HG02610 (cell line): ENCODE measurements around the gene SOCS7.

Experiments
- ATAC-seq: cut with Tn5 transposase; IDR thresholded peaks from one replicate; pipeline ENCODE4 v1.9.1; 2021; ENCODE audit warnings: mild to moderate bottlenecking, moderate library complexity; ENCODE audit not compliant: unreplicated experiment

SOCS7 gene

DNA sequence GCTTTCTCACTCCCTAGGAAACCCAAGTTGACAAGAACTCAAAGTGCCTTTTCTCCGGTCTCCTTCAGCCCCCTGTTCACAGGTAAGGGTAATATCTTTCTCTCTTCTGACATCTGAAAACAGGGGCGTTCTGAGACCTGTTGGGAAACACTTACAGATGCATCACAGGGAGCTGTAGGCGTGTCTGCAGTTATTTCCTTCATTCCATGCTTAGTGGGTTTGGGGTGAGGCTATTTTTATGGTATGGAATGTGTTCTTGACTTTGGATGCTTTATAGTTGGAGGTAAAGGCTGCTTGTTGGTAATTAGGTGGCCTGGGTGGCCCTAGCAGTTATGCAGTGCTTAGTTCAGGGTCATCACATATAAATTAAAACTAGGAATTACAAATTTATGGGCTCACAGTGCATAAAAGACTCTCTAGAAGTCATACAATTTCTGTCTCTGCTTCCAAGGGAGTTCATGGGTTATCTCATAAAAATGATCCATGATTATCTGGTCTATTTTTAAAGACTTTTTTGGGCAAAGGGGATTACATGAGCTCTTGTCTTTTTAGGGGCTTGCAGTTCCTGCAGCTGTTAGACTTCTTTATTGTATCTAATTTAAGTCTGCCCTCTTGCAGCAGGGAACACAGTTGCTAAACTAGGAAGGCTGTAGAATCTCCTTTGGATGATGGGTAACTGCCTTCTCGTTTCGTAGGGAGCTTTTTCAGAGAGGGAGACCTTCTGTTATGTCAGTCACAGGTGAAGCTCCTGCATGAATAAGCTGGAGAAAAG is 10.2 kb downstream of the SOCS7 start:
- no peak for ATAC-seq

DNA sequence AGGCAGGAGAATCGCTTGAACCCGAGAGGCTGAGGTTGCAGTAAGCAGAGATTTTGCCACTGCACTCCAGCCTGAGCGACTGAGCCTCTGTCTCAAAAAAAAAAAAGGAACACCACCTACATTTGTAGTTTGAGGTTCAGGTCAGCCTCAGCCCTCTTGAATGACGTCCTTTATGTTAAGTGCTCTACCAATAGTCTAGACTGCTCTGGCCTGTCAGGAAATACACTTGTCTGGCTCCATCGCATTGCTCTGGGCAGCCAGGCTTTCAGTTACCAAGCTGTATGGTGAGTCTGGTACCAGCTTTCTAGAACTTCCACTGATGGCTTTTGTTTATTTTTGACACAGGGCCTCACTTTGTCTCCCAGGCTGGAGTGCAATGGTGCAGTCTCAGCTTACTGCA is 11.4 kb downstream of the SOCS7 start:
- ATAC-seq = no peak

DNA sequence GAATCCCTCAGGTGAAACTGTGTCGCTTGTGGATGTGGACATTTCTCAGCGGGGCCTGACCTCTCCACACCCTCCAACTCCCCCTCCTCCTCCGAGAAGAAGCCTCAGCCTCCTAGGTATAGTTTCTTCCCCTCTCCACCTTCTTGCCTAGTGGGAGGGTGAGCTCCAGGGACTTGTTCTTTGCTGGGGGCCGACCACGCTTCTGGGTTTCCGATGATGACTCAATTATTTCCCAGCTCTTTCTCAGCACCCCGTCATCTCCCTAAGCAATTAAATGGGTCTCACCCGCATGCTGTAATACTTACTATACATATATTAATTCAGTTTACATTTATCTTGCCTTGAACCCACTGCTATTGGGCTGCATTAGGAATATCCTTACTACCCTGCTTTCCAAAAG is 13.1 kb downstream of the SOCS7 start:
- no peak for ATAC-seq

DNA sequence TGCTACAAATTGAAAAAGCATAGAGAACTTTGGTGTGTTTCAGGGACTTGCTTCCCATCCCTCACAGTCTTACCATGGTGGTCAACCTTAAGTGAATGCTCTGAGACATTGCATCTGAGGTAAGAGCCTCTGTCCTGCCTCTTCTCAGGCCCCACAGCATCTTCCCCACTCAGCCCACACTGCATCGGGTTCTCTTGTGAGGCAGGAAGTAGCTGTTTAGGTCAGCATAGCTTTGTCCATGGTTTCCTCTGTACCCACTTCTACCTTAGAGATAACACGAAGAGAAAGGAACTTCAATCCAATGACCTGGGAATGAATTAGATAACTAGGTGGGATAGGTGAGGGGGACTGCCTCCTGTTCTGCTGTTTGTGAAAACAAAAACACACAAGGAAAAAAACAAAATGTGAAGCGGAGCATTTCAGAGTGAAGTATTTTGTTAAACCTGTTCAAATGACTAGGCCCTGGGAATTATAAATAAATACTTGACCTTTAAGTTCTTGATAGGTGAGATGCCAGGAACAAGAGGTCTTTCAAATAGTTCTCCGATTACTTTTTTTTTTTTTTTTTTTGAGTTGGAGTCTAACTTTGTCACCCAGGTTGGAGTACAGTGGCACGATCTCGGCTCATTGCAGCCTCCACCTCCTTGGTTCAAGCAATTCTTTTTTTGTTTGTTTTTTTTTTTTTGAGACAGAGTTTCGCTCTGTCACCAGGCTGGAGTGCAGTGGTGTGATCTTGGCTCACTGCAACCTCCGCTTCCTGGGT is 17.7 kb downstream of the SOCS7 start:
- ATAC-seq = no peak

DNA sequence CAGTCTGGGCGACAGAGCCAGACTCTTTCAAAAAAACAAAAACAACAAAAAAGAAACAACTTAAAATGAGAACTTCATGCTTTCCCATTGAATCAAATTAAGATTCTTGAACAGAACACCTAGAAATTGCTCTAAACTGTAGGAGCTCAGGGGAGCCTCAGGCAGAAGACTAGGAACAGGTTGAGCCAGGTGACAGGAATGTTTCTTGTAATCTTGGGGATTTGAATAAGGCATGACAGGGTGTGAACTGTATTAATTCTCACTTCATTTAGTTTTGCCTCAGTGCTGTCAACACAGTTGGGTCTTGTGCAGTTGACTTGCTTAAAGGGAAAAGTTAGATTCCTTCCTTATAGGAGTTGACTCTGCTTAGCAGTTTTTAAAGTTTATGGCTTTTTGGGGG is 27.8 kb downstream of the SOCS7 start:
- ATAC-seq = no peak

DNA sequence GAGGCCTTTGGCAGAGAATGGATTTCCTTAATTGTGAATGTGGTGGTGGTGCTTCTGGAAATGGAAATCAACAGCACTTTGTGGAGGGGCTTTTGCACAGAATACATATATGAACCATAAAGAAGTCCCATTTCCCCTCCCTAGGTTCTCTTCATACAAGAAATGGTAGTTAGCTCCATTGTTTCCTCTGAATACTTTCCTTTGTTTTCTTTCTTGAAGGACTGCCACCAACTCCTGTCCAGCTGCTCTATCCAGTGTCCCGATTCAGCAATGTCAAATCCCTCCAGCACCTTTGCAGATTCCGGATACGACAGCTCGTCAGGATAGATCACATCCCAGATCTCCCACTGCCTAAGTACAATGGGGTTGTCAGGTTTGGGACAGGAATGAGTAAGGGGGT is 43.4 kb downstream of the SOCS7 start:
- ATAC-seq = no peak

DNA sequence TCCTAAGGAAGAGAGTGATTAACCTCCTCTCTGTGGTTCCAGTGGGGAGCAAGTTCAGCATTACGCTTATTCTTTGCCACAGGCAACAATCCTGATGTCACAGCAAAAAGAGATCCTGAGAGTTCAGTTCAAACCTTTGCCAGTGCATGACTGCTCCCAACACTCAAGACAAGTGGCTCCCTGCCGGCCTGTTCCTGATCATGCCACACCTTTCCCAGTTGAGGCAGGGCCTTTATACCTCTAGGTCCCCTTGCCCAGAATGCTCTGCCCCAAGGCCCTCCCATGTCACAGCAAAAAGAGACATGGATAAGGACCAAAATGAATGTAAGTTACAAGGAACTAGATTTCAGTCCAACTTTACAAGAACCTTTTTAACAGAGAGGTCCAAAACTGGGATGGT is 45.6 kb downstream of the SOCS7 start:
- no peak for ATAC-seq

DNA sequence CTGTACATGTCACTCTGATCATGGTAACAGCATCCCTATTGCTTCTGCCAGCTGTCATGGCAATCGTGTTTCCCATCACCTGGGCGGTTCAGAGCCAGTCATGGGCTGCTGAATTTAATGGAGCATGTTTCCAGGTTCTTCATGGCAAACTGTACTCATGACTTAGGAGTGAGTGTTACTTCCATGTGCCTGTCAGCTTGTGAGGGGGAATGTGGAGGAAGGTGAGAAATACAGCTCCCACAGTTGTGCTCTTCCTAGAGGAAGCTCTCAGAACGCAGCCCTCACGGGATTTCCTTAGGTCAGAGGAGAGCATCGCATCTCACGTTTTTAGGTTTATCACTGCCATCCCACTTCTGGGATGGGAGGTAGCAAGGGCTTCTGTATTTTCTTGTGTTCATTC is 48.6 kb downstream of the SOCS7 start:
- ATAC-seq = no peak

DNA sequence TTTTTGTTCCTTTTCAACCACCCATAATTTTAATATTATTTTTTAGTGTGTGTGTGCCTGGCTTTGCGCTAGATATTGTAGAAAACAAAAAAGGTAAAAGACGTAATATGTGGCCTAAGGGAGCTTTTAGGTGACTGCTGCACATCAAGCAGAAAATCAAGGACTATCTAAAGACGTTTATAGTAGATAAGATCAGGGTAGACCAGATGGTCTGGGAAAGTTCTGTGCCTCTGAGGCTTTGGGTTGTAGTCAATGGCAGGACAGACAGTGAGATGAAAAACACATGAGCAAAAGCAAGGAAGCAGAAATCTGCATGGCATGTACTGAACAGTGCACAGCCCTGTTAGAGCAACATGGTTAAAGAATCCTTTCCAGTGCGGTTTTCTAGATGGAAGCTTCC is 49.8 kb downstream of the SOCS7 start:
- ATAC-seq = no peak

DNA sequence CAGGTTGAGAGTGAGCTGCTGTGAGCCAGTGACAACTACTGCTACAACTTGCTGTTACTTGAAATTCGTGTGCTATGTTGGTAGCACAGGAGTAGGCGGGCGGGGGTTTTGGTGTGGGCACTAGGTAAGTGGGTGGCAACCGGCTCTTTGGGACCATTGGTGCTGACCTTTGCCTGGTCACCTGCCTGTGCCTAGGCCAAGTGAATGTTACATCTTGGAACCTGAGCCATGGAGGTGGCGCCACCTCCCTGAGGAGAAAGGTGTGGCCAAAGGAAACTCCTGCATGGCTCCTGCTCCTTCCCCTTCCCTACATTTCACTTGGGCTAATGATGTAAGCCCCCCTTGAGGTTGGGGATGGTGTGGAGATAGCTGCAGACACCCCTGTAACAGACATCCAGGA is 51.3 kb downstream of the SOCS7 start:
- ATAC-seq = no peak

DNA sequence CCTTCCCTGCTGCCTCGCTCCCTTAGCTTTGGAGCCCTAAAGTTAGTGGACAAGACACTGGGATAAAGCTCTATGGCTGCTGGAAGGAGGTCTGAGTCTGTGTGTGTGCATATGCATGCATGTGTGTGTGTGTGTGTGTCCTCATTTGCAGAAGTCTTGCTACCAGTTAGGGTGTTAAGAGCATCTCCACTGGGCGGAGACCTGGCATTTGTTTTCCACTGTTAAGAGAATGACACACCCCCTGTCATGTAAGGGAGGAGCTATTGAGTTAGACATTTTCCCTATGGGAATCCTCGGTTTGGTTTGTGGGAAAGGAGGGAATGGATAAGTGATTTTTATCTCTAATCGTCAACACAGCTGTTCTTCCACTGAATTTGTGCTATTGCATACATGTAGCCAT is 51.8 kb downstream of the SOCS7 start:
- ATAC-seq = no peak

DNA sequence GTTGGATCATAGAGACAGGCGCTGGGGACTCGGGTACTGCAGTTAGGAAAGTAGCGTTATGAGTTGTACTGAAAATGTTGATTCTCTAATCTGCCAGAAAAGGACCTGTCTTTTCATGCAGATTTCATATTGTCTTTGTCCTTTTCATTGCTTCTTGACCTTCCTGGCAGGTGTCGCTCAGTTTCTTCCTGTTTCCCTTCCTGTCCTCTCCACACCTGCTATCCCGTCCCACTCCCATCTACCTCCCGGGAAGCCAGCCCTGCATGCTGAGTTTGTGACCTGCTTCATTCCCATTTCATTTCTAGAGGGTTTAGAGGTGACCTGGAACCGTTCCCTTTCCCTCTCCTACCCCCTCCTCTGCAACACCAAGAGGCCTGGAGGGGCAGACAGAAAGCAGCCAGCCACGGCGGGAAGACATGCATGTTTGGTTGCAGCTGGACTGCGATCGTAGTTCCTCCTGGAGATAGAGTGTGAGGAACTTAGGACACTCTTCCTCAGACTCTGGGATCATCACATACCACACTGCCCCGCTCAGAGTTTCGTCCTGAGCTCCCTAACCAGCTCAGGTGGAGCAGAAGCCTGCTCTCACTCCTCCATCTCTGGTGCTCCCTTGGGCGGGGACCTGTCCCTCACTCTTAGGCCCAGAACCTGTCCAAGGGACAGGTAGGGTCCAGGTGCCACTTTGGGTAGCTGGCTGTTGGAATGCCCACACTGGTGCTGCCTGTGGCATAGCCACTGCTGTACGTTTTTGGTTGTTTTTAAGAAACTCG is 52.7 kb downstream of the SOCS7 start:
- ATAC-seq = no peak

DNA sequence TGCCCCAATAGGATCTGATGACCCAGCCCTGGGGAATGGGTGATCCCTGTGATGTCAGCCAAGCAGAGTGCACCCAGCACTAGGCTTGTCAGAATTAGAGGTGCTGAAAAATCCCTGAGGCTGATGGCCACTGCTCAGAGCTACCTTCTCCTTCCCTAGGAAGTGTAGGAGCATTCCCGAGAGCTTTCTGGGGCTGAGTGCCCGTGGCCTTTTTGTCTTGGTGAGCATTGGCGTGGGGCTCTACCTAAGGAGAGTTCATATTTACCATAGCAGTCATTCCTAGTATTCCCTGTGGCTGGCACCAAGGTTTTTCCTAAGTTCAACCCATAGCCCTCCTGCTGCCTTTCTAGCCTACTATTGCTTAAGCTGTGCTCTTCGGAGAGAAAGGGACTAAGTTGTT is 54.0 kb downstream of the SOCS7 start:
- ATAC-seq = no peak

DNA sequence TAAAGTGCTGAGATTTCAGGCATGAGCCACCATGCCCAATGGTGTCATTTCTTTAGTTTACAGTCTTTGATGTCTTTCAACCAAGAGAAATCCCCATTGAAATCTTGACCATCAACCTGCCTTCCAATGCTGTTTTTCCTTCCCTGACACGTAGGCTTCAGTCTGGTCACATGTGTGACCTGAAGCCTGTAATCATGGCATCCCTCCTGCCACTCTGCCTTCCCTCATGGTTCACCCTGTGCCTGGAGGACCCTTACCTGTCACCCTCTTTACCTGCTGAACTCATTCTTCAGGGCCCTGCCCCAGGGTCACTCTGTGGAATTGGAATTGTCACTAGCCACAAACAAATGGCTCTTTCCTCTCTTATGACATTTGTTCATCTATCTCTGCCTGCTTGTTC is 58.6 kb downstream of the SOCS7 start:
- ATAC-seq = no peak

DNA sequence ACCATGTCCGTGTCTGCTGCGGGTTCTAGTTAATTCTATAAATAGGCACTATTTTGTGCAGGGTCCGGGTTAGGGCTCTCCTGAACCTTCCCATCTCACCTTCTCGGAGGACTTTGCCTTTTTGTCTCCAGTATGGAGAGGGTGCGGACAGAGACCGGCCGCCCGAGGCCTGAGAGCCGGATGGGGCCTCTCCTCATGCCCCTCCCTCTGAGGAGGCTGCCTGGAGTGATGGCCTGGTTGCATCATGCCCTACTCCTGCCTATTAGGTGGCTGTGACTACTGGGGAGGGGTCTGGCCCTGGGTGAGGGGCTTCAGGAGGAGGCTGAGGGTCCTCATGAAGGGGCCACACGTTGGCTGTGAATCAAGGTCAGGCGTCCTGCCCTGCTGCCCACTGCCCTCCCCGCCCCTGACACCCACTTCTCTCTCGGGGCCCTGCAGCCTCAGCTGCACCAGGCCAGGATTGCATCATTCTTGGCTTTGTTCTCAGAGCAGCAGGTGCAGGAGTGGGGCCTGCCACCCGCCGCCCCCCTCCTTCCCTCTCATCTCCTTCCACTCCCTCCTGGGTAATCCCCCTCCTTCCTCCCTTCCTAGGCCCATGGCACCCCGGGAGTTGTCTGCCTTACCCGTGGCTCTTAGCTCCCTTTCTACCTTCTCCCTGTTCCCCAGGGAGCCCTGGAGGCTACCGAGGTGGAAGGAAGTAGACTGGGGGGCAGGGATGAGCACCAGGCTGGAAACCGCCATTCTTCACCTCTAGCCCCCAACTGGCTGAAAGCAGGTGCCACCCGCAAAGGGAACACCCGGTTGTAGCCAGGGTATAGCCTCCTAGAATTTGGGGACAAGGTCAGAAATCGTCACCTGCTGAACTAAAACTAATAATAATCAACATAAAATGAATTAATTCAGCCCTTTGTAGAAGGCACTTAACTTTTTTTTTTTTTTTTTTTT is 63.9 kb downstream of the SOCS7 start:
- no peak for ATAC-seq

DNA sequence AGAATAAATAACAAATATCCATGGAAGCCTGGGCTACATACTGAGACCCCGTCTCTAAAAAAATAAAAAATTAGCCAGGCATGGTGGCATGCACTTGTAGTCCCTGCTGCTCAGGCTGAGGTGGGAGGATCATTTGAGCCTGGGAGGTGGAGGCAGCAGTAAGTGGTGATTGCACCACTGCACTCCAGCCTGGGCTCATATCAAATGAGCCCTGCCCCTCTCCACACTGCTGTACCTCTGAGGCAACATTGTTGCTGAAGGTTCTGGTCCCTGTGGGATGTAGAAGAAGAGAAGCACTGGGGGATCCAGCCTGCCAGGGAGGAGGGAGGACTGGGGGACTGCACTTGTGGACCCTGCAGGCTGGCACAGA is 65.2 kb downstream of the SOCS7 start:
- no peak for ATAC-seq

DNA sequence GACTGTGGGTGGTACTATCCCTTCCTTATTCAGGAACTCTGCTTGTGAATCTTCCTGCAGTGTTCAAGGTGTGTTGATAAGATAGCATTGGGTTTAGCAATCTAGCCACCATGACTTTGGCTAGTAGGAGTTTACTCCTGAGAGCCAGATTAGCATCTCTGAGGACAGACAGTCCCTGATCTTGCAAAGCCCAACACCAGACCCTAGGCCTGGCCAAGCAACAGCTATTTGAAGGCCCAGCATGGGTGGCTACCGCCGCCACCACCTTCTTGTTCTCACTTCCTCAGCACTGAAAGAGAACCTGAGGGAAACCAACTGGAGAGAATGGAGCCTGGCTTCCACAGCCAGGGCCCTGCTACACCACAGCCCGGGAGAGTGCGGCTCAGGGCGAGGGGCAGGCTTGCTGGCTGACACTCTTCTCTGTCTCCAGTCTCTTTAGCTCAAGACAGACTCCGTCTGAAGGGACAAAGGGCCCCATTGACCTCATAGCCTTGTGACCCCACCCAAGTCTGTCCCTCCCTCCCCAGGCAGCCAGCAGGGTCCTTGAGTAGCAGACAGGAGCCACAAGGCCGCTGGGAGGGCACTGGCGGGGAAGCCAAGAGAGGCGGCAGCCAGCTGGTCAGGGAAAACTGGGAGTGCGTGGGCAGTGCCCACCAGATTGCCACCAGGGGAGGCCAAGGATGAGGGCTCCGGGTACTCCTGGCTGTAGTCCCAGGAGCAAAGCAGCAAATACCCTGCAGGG is 65.7 kb downstream of the SOCS7 start:
- no peak for ATAC-seq

DNA sequence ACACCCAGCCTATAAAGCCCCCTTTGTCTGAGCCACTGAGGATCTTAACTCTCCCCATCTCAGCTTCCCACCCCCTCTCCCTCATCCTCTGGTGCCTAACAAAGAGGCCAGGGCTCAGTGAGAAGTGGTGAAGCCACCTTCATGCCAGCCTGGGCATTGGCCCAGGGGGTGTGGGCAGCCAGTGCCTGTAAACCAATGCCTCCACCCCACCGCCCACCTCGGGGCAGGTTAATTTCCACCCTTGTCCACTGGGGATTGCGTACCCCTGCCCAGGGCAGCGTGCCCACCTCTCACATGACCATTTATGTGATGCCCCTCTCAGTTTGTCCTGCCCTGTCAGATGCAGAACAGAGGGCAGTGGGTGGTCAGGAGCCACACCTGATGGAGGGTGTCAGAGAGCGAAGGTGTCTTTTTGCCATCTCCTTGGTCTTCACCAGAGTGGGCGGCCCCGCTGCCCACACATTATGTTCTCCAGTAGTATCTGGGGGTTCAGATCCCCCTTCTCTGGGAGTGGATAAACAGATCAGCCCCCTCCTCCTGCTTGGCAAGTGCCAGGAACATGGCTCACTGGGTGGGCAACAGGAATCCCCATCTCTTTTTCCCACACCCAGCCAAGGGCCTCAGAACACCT is 66.5 kb downstream of the SOCS7 start:
- no peak for ATAC-seq

DNA sequence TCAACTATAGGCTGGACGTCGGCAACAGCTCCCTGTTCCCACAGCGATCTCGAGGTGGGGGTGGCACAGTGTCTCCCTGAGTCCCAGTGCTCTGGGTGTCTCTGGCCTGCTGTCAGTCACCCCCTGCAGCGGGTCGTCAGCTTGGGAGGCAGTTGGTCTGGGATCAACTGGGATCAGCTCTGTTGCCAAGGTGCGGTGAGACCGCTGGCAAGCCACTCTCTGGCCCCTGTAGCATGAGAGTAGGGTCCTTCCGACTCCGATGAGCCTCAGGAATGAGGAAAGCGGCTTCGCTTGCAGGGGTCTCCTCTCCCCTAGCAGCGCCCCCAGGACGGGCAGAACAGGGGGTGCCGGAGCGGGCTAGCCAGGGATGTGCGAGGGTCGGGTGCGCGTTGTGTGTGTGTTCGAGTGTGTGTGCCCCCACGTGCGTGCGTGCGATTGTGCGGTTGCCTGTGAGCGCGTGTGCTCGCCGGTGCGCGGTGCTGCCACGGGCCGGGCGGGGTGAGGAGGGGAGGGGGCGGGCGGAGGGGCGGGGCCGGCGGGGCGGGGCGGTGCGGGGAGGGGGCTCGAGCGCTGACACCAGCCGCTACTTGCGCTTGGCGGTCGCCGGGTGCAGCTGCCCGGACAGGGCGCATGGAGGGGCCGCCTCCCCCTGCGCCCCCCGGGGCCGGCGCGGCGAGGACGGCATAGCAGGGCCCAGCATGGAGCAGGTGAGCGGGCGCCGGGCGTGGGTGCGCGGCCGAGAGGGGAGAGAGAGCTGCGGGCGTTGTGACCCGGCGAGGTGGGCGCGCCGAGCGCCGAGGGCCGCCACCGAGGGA is 67.3 kb downstream of the SOCS7 start:
- no peak for ATAC-seq
